GM21529 (cell line): ENCODE measurements around the gene BEND7.
"Not testable (repeated sequence)": the region's sequence is repeated elsewhere in the genome, so short reads cannot be mapped to it uniquely, and the experiment has no call there.

ENCODE experiments used
- ATAC-seq: cut with Tn5 transposase; IDR thresholded peaks from one replicate; pipeline ENCODE4 v1.9.1; 2021; ENCODE audit not compliant: unreplicated experiment

The BEND7 gene, protein sequence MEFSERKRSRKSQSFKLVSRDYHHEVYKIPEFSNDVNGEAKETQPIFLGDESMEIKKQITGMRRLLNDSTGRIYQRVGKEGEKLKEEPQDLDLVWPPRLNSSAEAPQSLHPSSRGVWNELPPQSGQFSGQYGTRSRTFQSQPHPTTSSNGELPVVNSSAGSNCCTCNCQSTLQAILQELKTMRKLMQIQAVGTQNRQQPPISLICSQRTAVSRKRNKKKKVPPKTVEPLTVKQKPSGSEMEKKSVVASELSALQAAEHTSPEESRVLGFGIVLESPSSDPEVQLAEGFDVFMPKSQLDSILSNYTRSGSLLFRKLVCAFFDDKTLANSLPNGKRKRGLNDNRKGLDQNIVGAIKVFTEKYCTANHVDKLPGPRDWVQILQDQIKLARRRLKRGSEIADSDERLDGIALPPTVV

DNA sequence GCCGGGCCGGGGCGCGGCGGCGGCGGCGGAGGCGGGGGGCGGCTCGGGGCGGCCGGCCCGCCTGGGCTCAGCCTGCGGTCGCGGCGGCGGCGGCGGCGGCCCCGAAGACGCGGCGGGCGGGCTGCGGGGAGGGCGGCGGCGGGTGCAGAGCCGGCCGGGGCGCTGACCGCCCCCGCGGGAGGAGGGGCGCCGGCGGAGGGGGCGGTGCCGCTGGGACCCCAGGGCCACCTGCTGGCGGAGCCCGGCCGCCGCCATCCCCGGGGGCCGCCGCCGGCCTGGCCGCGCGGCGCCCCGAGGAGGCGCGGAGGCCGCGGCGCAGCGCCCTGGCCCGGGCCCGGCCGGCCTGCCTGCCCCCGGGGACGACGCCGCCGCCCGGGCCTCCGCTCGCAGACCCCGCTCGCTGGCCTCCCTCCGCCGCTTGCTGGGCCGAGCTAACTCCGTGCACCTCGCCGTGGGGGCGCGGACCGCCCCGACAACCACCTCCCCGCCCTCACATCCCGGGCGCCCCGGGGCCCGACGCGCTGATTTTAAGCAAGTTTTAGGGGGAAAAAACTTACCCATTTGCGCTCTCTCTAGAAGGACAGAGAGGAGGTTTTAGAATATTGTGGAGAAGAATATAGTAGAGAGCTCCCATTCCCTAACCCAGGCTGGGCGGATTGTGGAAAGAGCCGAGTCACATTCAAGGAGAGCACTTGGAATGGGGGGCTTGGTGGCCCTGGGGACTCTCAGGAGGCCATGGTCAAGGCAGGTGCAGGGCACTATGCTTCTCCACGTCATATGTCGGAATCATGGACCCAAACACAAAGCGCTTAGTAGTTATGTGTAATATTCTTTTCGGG is at the start of gene BEND7:
BEND7 (minus strand) TSS at position 140 of the 839 bp plus-strand sequence. CDS start 481 bp downstream, outside the sequence.
- no peak for ATAC-seq

DNA sequence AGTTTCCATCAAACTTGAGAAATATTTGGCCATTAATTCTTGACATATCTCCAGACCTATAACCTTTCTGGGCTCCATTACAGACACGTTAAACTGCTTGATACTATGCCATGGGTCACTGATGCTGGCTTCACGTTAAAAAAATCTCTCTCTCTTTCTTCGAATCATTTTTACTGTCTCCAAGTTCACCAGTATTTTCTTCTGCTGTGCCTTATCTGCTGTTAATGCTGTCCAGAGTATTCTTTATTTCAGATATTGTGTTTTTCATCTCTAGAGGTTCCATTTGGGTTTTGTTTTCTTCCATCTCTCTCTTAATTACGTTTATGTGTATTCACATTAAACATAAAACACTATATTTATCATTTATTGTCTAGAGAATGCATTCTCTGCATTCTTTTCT is 45.1 kb upstream of the BEND7 start:
- ATAC-seq, result no peak

DNA sequence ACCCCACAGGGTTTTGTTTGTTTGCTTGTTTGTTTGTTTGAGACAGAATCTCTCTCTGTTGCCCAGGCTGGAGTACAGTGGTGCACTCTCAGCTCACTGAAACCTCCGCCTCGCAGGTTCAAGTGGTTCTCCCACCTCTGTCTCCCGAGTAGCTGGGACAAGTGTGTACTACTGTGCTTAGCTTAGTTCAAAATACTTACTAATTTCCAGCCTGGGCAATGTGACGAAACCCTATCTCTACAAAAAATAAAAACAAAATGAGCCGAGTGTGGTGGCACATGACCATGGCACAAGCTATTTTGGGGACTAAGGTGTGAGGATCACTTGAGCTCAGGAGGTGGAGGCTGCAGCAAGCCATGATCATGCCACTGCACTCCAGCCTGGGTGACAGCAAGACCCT is 42.7 kb upstream of the BEND7 start:
- ATAC-seq, result no peak

DNA sequence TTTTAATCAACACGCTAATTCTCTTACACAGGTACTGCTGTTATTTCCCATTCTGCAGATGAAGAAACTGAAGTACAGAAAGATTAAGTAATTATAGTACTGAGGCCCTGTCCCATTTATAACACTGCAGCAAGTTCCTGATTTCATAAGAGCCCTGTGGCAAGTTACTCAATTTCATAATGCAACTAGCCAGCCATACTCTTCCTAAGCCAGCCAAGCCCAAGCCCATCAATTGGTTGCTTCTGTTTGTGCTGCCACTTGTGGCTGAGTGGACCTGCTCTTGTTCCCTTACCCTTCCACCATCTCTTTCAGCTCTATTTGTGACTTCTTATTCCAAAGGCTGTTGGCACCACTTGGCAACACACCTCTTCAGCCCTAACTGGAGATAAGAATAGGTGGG is 38.2 kb upstream of the BEND7 start:
- no peak for ATAC-seq

DNA sequence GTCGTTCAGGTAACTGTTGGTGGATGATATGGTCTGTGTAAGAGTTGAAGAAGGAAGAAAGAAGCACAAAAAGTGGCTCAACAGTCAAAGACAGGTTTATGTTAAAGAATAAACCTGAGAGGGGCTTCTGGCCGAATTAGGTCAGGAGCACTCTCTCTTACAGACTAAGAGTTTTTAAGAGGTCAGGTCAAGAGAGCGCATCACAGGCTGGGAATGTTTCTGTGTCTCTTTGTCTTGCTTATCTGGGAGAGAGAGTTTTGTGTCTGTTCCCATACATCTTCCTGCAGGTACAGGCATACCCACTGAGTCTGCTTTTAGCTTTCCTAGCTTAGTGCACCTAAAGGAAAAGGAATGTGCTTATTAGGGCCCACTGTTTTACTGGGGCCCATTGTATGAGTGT is 35.8 kb upstream of the BEND7 start:
- no peak for ATAC-seq

DNA sequence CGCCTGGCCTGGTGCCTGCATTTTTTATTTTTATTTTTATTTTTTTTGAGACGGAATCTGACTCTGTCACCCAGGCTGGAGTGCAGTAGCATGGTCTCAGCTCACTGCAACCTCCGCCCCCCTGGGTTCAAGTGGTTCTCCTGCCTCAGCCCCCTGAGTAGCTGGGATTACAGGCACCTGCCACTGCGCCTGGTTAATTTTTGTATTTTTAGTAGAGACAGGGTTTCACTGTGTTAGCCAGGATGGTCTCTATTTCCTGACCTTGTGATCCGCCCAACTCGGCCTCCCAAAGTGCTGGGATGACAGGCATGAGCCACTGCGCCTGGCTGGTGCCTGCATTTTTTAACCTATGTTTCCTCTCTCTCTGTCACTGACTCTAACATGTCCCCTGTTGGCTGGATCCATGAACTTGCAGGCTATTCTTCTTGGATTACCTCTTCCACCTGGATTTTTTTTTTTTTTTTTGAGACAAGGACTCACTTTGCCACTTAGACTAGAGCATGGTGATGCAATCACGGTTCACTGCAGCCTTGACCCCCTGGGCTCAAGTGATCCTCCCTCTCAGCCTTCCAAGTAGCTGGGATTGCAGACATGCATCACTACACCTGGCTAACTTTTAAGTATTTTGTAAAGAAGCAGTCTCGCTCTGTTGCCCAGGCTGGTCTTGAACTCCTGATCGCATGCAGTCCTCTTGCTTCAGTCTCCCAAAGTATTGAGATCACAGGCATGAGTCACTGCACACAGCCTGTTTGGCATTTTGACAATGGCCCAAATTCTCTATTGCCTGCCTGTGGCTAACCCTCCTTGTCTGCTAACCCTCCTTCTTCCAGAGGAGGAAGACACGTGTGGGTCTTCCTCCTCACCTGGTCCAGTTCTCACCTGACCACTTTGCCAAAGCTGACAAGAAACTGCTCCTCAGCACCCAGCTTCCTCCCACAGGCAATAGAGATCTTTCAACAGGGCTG is 34.9 kb upstream of the BEND7 start:
- ATAC-seq, result no peak

DNA sequence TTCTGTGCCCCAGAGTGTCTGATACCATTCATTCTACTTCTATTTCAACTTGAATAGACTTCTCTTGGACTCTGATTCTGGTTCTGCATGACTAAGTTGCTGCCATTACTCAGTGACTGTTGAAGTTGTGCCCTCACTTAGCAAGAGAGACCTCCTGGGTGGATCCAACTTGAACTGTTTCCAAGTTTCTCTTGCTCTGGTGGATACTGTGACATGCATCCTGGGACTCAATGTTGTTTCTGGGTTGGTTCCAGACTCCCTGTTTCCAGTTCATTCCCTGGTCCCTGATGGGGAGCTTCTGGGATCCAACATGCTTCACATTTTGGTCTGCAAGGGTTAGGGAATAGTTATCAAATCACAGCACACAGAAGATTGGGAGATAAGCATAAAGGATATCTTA is 31.8 kb upstream of the BEND7 start:
- ATAC-seq, result no peak

DNA sequence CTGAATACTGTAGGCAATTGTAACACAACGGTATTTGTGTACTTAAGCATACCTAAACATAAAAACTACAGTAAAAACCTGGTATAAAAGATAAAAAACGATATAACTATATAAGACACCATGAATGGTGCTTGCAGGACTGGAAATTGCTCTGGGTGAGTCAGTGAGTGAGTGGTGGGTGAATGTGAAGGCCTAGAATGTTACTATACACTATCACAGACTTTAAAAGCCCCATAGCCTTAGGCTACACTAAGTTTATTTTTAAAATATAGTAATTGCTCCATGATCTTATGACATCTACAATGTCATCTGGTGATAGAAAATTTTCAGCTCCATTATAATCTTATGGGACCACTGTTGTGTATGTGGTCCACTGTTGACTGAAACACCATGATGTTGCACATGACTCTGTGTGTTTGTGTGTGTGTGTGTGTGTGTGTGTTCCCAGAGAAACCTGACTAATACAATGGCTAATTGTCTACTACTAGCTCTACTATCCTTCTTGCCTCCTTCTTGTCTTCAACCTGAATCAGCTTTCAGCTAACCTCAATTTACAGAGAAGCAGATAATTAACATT is 30.4 kb upstream of the BEND7 start:
- no peak for ATAC-seq

DNA sequence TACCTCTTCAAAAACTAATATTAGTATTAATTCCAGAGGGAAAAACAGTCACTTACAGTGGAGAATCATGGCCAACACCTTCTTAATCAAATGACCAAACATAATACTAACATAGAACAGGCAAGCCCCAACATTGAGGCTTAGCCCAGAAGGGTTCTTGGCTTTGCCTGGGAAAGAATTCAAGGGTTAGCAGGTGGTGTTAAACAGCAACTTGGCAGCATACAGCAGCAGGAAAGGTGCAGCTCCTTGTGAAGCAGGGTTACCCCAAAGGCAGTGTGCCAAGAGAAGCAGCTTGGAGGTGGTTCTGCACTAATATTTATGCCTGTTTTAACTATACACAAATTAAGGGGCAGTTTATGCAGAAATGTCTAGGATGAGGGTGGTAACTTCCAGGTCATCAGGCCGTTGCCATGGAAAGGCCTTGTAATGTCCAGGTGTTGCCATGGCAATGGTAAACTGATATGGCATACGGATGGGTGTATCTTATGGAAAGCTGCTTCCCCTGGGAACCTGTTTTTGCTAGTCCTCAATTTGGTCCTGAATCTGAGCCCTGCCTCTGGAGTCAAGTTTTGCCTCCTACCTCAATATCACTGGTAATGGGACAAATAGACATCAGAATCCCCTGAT is 27.2 kb upstream of the BEND7 start:
- no peak for ATAC-seq

DNA sequence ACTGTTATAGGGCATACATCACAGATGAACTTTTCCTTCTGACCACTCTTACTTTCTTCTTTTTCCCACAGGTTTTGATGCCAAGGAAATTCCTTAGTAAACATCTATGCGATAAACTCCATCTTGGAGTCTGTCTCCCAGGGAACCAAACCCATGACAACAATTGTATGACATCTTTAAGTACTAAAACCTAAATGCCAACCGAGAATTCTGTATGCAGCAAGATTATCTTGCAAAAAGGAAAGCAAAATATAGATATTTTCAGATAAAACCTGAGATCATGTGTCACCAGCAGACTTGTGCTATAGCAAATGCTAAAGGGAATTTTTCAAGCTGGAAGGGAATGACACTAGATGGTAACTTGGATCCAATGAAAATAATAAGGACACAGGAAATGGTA is 22.0 kb upstream of the BEND7 start:
- ATAC-seq, result no peak

DNA sequence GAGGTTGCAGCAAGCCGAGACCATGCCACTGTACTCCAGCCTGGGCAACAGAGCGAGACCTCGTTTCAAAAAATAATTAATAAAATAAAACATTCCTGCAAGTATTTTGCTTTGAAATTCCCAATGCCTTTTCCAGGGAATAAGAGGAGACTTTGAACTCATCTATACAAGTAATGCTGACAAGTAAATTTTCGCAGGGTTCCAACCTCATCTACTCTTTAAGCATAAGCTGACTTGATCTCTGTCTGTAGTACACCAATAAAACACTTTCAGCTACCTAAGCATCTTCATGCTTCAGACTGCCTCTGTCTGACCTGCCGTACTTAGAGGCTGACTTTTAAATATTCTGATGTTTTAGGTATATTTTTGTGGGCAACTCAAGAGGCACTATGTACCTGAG is 13.7 kb upstream of the BEND7 start:
- ATAC-seq, result no peak

DNA sequence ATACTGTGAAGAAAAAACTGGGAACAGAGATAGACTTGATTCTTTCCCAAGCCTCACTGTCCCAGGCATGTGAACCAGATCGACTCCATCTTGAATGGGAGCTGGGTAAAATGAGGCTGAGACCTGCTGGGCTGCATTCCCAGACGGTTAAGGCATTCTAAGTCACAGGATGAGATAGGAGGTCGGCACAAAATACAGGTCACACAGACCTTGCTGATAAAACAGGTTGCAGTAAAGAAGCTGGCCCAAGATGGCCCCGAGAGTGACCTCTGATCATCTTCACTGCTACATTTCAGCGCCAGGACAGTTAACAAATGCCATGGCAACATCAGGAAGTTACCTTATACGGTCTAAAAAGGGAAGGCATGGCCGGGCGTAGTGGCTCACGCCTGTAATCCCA is 9.2 kb upstream of the BEND7 start:
- not testable (repeated sequence) for ATAC-seq

DNA sequence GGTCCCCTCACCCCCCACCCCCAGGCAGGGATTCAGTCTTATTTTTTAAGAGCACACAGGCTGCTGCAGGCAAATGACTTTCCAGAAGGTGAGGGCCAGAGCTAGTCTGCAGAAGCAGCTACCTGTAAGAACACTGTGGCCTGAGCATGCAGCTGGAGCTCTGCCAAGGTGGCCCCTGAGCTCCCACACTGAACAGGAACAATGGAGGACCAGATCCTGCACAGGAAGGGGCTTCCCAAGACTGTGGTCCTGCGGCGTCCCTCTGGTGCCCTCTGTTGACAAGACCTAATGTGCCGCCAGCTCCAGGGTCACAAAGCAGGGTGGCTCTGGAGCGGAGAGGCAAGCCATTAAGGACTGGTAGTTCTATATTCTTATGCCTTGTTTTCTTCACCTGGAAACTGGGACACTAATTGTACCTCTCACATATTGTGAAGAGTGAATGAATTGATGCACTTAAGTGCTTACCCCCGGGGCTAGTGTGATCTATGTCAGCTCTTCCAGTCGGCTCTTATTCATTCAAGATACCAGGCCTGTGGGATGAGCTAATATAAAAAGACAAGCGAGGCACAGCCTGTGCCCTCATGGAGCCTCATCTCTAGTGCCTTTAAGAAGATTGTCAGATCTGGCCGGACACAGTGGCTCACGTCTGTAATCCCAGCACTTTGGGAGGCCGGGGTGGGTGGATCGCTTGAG is 8.0 kb upstream of the BEND7 start:
- ATAC-seq, result no peak

DNA sequence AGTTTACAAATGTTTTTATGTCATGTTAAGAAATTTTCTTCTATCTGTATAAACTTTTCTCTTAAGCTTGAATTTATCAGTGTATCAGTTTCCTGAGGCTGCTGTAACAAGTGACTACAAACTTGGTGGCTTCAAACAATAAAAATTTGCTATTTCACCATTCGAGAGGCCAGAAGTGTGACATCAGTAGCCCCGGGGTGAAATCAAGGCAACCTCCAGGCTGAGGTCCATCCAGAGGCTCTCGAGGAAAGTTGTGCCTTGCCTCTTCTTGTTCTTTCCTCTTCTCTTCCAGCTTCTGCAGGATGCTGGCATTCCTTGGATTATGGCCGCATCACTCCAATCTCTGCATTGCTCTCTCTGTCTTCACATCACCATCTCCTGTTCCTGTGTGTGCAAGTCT is 6.5 kb upstream of the BEND7 start:
- ATAC-seq, result no peak

DNA sequence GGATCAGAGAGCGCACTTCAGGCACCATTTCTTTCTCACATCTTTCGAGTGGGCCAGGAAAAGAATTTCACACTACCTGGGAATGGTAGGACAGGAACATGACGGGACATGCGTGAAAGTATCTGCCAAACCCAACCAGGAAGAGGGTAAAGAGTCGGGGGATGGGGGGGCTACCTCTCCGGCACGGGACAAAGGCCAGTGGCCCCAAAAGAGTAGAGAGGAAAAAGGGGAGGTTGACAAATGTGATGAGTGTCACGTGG is 830 bp upstream of the BEND7 start:
- no peak for ATAC-seq

DNA sequence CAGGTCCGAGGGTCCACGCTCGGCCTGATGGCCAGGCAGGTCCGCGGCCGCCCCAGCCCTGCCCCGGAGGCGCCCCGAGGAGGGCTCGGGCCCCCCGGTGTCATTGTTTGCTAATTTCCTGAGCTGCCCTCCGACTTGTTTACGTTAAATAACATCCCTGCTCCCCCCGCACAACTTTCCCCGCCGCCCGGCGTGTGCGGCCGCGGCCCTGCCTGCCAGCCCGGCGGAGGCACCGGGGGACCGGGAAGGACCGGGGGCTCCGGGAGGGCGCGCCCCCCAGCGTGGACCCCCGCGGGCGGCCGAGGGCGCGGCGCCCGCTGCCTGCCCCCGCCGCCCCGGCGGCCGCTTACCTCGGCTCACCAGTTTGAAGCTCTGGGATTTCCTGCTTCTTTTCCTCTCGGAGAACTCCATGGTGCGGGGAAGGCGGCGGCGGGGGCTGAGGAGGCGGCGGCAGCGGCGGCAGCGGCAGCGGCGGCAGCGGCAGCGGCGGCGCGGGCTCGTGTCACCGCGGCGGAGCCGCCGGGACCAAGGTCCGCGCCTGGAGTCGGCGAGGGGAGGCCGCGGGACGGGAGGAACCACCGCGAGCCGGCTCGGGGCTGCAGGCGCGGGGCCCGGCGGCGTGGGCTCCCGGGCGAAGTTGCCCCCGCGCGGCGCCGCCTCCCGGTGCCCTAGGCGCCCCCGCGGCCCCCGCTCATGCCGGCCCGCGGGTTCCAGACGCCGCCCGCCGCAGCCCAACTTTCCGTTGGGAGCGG is 515 bp downstream of the BEND7 start:
- ATAC-seq, result no peak

DNA sequence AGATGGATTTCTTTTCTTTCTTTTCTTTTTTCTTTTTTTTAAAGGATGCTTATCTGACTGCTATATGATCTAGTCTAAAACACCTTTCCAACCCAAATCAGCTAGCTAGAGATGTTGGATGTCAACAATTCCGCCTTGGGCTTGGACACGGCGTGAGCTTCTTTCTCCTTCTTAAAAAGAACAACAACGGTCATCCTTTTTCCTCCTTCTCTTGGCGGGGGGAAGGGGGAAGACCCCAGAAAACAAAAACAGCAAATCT is 1.0 kb downstream of the BEND7 start:
- no peak for ATAC-seq

DNA sequence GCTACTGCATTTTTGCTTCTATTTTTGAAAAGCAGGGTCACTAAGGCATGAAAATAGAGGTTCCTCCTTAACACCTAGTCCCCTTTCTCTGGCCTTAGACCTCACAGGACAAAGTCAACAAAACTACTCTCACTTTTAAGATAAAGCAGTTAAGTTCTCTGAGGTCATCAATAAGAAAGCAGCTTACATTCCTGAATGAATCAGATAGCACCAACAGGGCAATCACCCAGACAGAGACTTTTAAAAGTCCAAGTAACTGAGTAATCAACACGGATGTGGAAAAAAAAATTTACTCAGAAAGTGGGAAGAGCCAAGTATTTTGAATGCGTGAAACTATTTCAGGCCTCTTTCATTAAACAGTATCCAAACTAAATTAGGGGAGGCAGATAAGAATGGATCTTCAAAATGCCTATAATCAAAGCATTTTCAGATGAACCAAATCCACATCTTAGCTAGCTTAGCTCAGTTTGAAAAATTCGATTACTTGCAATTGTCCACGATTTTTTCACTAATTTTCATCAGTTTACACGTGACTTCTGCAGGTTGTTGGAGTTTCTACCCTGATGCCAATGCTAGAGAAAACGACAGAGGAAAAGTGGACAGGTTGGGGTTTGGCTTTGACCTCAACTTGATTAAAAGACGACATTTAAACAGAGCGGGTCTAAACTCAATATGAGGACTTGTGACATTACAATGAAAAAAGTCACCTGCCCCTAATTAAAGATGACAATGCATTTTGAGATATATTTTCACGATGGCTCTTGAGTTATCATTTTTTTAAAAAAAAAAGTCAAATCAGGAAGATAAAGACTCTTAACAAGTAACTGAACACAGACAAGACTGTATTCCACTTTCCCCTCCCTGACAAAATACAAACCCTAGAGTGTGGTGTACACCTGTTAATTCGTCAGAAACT is 1.6 kb downstream of the BEND7 start:
- no peak for ATAC-seq

DNA sequence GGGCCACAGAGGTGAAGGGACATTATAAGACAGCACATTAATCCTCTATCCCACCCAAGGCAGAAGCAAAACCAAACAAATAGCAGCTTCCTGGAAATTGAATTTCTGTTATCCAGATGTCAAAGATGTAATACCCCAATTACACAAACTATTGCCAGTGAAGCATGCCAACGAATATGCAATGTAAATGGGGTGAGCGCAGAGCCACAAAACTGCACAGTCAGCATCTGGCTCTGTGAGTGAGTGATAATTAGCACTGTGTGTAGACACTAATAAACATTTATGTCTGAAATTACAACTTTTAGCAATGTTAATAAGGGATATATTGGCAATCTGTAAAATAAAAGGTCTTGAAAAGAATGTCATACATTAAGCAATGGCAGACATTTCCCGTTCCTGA is 3.2 kb downstream of the BEND7 start:
- no peak for ATAC-seq
